Measurements from ENCODE around the gene EIF4G3.
"Not testable (repeated sequence)": the region's sequence is repeated elsewhere in the genome, so short reads cannot be mapped to it uniquely, and the experiment has no call there.

The EIF4G3 gene

DNA sequence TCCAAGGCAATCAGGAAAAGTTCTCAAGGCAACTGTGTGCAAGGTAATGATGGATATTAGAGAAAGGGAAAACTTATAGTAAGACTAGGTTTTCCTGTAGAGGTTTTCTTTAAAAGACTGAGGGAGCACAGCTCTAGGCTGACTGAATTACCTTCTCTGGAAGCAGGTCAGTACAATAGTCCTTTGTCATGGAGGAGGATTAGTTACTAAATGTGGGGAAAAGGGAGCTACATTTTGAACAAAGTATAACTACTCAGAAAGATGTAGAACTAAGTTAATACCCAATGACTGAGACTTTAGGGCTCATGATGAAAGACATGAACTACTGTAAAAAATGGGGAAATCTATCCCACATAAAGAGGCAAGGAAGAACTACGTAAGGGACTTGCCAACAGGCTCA is 241.0 kb downstream of the EIF4G3 start:
- no peak for DNase-seq (ENCODE audit: low spot score)

GRCh38 chr1:20932437-20932977 is 244.2 kb downstream of the EIF4G3 start:
- no peak for DNase-seq (ENCODE audit: low spot score)

- DNase-seq (ENCODE audit: low spot score), result no peak
Observed at GRCh38 chr1:20931930-20932436, 244.7 kb downstream of the EIF4G3 start.

DNA sequence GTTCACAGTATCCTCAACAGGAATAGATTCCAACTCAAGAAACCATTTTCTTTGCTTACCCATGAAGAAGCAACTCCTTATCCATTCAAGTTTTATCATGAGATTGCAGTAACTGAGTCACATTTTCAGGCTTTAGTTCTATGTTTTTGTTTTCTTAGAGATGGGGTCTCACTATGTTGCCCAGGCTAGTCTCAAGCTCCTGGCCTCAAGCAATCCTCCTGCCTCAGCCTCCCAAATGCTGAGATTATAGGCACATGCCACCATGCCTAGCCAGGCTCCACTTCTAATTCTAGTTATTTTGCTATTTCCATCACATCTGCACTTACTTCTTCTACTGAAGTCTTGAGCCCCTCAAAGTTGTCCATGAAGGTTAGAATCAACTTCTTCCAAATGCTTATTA is 246.3 kb downstream of the EIF4G3 start:
- DNase-seq (ENCODE audit: low spot score), result no peak

- no peak for DNase-seq (ENCODE audit: low spot score)
Observed at GRCh38 chr1:20928146-20928545, 248.6 kb downstream of the EIF4G3 start.

DNA sequence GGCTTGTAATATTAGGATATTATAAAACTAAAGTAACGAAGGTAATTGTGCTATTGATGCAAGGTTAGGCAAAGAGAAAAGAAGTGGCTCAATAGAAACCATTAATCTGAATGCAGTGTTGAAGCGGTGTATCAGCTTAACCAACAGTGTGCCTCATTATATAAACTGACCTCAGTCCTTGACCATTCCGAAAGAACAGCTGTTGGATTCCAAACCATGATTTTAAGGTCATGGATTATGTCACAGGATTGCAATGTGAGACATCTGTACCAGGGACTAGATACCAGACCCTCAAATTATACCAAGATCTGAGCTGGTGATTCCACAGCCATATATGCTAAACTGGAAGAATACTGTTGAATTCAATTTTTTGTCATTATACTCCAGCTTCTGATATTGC is 255.4 kb downstream of the EIF4G3 start:
- no peak for DNase-seq (ENCODE audit: low spot score)

DNA sequence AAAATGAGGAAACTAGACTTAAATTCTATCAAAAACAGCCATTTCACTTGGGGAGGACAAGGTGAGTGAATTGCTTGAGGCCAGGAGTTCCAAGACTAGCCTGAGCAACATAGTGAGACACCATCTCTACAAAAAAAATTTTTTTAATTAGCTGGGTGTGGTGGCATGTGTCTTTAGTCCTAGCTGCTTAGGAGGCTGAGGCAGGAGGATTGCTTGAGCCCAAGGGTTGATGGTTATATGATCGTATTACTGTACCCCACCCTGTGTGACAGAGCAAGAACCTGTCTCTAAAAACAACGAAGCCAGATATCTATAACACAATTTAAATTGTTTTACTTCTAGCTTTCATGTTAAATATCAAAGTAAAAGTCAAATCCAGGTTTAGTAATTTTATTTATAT is 263.5 kb downstream of the EIF4G3 start:
- DNase-seq (ENCODE audit: low spot score), result no peak

DNA sequence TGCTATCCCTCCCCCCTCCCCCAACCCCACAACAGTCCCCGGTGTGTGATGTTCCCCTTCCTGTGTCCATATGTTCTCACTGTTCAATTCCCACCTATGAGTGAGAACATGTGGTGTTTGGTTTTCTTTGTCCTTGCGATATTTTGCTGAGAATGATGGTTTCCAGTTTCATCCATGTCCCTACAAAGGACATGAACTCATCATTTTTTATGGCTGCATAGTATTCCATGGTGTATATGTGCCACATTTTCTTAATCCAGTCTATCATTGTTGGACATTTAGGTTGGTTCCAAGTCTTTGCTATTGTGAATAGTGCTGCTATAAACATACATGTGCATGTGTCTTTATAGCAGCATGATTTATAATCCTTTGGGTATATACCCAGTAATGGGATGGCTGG is 269.2 kb downstream of the EIF4G3 start:
- DNase-seq (ENCODE audit: low spot score), result not testable (repeated sequence)

GRCh38 chr1:20903437-20903836 is 273.3 kb downstream of the EIF4G3 start:
- no peak for DNase-seq (ENCODE audit: low spot score)

GRCh38 chr1:20900056-20900455 is 276.6 kb downstream of the EIF4G3 start:
- no peak for DNase-seq (ENCODE audit: low spot score)

GRCh38 chr1:20899154-20899972 is 277.3 kb downstream of the EIF4G3 start:
- DNase-seq (ENCODE audit: low spot score), result no peak

DNA sequence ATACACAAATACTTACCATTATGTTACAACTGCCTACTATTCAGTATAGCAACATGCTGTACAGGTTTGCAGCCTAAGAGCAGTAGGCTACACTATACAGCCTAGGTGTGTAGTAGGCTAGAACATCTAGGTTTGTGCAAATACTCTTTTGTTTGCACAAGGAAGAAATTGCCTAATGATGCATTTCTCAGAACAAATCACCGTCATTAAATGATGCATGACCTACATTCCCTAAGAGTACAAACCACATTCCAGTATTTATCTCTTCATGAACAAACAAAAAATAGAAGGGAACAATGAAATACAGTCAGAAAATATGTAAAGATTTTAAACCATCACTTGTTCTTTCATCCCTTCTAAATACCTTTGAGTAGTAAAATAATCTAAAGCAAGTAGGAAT is 279.9 kb downstream of the EIF4G3 start:
- no peak for DNase-seq (ENCODE audit: low spot score)

GRCh38 chr1:20893931-20894330 is 282.8 kb downstream of the EIF4G3 start:
- no peak for DNase-seq (ENCODE audit: low spot score)

DNA sequence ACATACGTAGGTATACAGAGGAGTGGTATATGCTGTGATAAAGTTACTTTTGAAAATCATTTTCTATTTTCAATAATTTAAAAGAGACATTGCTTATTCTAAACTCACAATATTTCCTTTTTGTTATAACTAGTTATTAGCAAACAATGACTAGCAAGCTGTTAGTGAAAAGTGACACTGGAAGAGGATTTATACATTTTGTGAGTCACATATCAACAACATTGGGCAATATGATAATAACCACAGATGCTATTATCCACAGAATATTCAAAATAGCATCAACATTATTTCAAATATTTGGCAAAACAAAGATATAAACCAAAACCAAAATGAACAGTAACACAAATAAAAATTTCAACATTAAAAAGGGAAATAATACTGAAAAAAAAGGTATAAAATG is 285.6 kb downstream of the EIF4G3 start:
- DNase-seq (ENCODE audit: low spot score), result no peak

- DNase-seq (ENCODE audit: low spot score), result no peak
Observed at GRCh38 chr1:20887246-20887645, 289.5 kb downstream of the EIF4G3 start.

GRCh38 chr1:20885121-20885520 is 291.6 kb downstream of the EIF4G3 start:
- no peak for DNase-seq (ENCODE audit: low spot score)

DNA sequence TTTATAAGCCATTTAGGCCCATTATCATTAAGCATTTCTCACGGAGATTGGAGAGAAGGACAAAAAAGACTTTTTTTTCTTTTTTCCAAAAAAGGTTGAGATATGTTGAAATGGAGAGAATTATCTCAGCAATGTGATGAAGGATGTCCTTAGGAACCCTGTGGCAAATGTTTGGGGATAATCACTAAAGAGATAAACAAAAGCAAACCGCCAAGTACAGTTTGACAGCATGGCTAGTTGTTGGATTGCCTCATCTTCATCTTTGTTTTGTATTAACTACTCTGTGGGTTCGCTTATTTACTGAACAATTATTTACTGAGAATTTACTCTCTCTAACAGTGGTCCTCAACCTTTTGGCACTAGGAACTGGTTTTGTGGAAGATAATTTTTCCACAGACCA is 292.2 kb downstream of the EIF4G3 start:
- no peak for DNase-seq (ENCODE audit: low spot score)

DNA sequence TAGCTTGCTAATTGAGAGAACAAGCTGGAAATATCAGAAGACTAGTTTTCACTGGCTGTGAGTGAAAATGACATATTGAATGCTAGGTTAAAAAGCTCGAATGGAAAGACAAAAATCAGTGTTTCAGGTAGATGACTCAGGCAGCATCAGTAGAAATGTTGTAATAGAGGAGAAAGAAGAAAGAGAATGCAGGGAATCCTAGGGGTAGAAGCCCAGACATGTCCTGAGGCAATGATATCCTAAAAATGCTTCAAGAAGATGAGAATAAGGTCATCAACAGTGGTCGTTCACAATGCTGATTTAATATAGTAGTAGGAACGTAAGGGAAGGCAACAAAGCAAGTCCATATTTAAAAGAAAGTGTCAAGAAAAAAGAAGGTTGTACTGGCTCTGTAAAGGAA is 292.9 kb downstream of the EIF4G3 start:
- DNase-seq (ENCODE audit: low spot score), result no peak

DNA sequence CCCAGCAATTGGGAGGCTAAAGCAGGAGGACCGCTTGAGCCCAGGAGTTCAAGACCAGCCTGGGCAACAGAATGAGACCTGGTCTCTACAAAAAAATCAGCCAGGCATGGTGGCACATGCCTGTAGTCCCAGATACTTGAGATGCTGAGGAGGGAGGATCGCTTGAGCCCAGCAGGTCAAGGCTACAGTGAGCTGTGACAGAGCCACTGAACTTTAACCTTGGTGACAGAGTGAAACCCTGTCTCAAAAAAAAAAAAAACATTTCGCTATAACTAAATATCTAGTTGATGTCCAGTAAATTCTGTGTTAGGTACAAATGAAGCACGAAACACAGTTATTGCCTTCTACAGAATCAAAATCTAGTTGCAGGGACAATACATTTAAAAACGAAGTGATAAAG is 293.9 kb downstream of the EIF4G3 start:
- no peak for DNase-seq (ENCODE audit: low spot score)

DNA sequence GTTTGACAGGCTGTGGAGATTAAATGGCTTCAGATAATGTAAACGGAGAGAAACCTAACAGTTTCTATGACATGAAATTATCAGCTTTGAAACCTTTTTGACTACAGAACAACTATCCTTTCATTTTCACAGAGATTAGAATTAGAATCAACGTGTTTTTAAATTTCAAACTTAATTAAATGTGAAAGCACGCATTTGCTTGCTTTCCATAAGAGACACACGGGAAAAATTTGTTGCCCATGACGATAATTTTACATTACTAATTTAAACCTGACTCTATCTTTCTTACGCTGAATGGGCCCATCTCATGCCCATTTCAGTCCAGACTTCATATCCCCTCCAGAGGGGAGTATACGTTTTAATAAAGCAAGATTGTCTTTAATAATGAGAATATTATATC is 297.9 kb downstream of the EIF4G3 start:
- no peak for DNase-seq (ENCODE audit: low spot score)

GRCh38 chr1:20875198-20875973 is 301.3 kb downstream of the EIF4G3 start:
- no peak for DNase-seq (ENCODE audit: low spot score)

DNA sequence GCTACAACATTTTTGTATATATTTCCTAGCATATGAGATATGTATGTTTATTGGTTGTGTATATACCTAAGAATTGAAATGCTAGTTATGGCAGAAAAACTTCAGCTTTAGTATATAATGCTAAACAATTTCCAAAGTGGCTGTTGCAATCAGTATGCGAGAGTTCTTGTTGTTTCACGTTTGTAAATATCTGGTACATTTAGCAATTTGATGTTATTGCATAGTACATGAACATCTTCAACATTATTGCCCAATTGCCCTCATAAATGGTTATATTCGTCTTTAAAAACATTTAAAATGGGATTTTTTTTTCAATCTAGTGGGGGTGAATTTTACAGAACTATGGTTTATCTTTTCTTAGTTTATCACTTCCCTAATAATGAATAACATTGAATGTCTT is 303.4 kb downstream of the EIF4G3 start:
- no peak for DNase-seq (ENCODE audit: low spot score)

GRCh38 chr1:20871419-20871818 is 305.3 kb downstream of the EIF4G3 start:
- no peak for DNase-seq (ENCODE audit: low spot score)

Data from hematopoietic multipotent progenitor cell treated with erythropoietin and hydrocortisone succinate and interleukin-3 and kit ligand, for 15 days (in vitro differentiated cells).